ENCODE measurements around the gene GPR26.

DNA sequence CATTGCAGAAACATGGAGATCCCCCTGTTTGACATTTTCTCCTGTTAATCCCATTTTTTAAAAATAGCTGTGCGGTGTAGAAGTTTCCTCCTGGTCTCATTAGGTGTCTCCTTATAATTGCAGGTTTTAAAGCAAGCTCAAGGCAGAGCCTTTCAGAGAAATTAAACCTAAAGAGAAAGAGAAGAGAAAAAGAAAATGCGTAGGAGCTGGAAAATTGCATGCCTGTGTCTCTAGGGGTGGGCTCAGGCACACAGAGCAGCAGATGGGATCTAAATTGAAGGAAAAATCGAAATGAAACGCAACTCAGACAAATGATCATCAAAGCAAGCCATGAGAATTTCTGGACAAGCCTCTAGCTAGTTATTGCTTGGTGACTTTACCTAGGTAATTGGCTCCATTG, 40.1 kb downstream of the GPR26 start:
- TF ChIP-seq RAD21 (IDR thresholded peaks at IDR 0.05; ENCODE audit: low read depth) (no peak), EP300 (IDR thresholded peaks at IDR 0.05; ENCODE audit: borderline replicate concordance) (no peak), TAF1 (IDR thresholded peaks at IDR 0.05; ENCODE audit: low read depth) (no peak)
